DOHH2 (cell line): ENCODE data around the gene RAB6B.

ENCODE experiments used
- H3F3A ChIP-seq: fragments of 200-600 bp; sonication (generic), shearing (Covaris generic); 2 replicates; pipeline ENCODE4 v1.6.0; 2016; ENCODE audit warnings: antibody characterized with exemption, mild to moderate bottlenecking; ENCODE audit not compliant: control insufficient read depth, insufficient read depth
- H3K27ac ChIP-seq: fragments of 200-600 bp; sonication (generic); 2 replicates; pipeline ENCODE4 v1.5.1; 2014; ENCODE audit warnings: low read depth, mild to moderate bottlenecking, low read length, moderate library complexity
- H3K27me3 ChIP-seq: fragments of 200-600 bp; sonication (generic); 2 replicates; pipeline ENCODE4 v1.6.1; 2014; ENCODE audit warnings: mild to moderate bottlenecking, low read length, mixed read lengths; ENCODE audit not compliant: control insufficient read depth
- H3K36me3 ChIP-seq: fragments of 200-600 bp; sonication (generic); 2 replicates; pipeline ENCODE4 v1.6.1; 2014; ENCODE audit warnings: mild to moderate bottlenecking, low read length, moderate library complexity, mixed read lengths; ENCODE audit not compliant: control insufficient read depth
- H3K4me1 ChIP-seq: fragments of 200-600 bp; sonication (generic); 2 replicates; pipeline ENCODE4 v1.6.1; 2014; ENCODE audit warnings: mild to moderate bottlenecking, low read length, mixed read lengths; ENCODE audit not compliant: control insufficient read depth
- H3K4me2 ChIP-seq: fragments of 200-600 bp; sonication (generic); 2 replicates; pipeline ENCODE4 v1.6.0; 2014; ENCODE audit warnings: mild to moderate bottlenecking, low read length, moderate library complexity
- H3K4me3 ChIP-seq: fragments of 200-600 bp; sonication (generic); 2 replicates; pipeline ENCODE4 v1.5.1; 2014; ENCODE audit warnings: mild to moderate bottlenecking, low read length, mixed read lengths
- H3K79me2 ChIP-seq: fragments of 200-600 bp; sonication (generic); 2 replicates; pipeline ENCODE4 v1.6.1; 2014; ENCODE audit warnings: mild to moderate bottlenecking, low read length, mixed read lengths; ENCODE audit not compliant: control insufficient read depth
- H3K9me2 ChIP-seq: fragments of 200-600 bp; sonication (generic); replicated peaks from 2 replicates; pipeline ENCODE4 v1.6.1; 2014; ENCODE audit warnings: mild to moderate bottlenecking, low read length, mixed read lengths; ENCODE audit not compliant: control insufficient read depth
- H3K9me3 ChIP-seq: fragments of 200-600 bp; sonication (generic); 2 replicates; pipeline ENCODE4 v1.6.1; 2014; ENCODE audit warnings: antibody characterized with exemption, low read length, mixed read lengths; ENCODE audit not compliant: control insufficient read depth, insufficient read depth
- H4K20me1 ChIP-seq: fragments of 200-600 bp; sonication (generic); 2 replicates; pipeline ENCODE4 v1.6.0; 2014; ENCODE audit warnings: low read depth, mild to moderate bottlenecking, antibody characterized with exemption, low read length, moderate library complexity; ENCODE audit not compliant: control insufficient read depth, insufficient read depth
- CTCF ChIP-seq: fragments of 200-600 bp; sonication (generic); IDR thresholded peaks from one replicate; pipeline ENCODE4 v1.5.1; 2014; ENCODE audit warnings: antibody characterized with exemption, mild to moderate bottlenecking, low read depth, low read length; ENCODE audit not compliant: poor library complexity, severe bottlenecking
- EZH2phosphoT487 ChIP-seq: fragments of 200-600 bp; sonication (generic); IDR thresholded peaks from 2 replicates; pipeline ENCODE4 v1.6.1; 2017; ENCODE audit warnings: borderline replicate concordance, mild to moderate bottlenecking, antibody characterized with exemption, low read length, moderate library complexity, mixed read lengths

Gene RAB6B

GRCh38 chr3:133859381-133860234 is 36.1 kb downstream of the RAB6B start:
- Histone ChIP-seq H3K36me3 (no peaks in the 10 kb centered on the region), H3K4me2 (no peak overlapping the region), H3F3A (no peaks in the 10 kb centered on the region), H3K27ac (no peak overlapping the region), H3K27me3 (peaks cover 4% of the 10 kb centered on the region; the same call in 1 of the 2 replicates), H3K4me3 (no peak overlapping the region), H3K79me2 (no peaks in the 10 kb centered on the region), H3K9me3 (no peaks in the 10 kb centered on the region), H3K9me2 (no peaks in the 10 kb centered on the region), H3K4me1 (peaks cover 17% of the 10 kb centered on the region), H4K20me1 (no peaks in the 10 kb centered on the region)
- TF ChIP-seq CTCF (no peak), EZH2phosphoT487 (no peak)

- Histone ChIP-seq H3K4me2 (no peak overlapping the region), H3K4me1 (peaks cover 17% of the 10 kb centered on the region), H3K4me3 (no peak overlapping the region), H3K27ac (no peak overlapping the region), H3K79me2 (no peaks in the 10 kb centered on the region), H3F3A (no peaks in the 10 kb centered on the region), H3K9me2 (no peaks in the 10 kb centered on the region), H4K20me1 (no peaks in the 10 kb centered on the region), H3K36me3 (no peaks in the 10 kb centered on the region), H3K9me3 (no peaks in the 10 kb centered on the region), H3K27me3 (peaks cover 4% of the 10 kb centered on the region; the same call in 1 of the 2 replicates)
- no peak for TF ChIP-seq CTCF
- no peak for TF ChIP-seq EZH2phosphoT487
These were observed 37.9 kb downstream of the RAB6B start for GRCh38 chr3:133857767-133858166.

- Histone ChIP-seq H3K27me3 (no peaks in the 10 kb centered on the region), H3K4me1 (peaks cover 23% of the 10 kb centered on the region), H3K9me3 (no peaks in the 10 kb centered on the region), H4K20me1 (no peaks in the 10 kb centered on the region), H3K36me3 (no peaks in the 10 kb centered on the region), H3K4me3 (no peak overlapping the region), H3K27ac (no peak overlapping the region), H3K79me2 (no peaks in the 10 kb centered on the region), H3K4me2 (no peak overlapping the region), H3F3A (no peaks in the 10 kb centered on the region), H3K9me2 (no peaks in the 10 kb centered on the region)
- TF ChIP-seq CTCF (no peak), EZH2phosphoT487 (no peak)
These were observed 39.4 kb downstream of the RAB6B start for GRCh38 chr3:133856316-133856715.
